ENCODE results near the gene ADA. TPM values are rescaled to one million over a fixed set of nuclear protein-coding genes. Genes with fewer than 3 reads are reported as not detected.

Gene ADA
- total RNA-seq, 1 donor from 2014 or later = 177 TPM

DNA sequence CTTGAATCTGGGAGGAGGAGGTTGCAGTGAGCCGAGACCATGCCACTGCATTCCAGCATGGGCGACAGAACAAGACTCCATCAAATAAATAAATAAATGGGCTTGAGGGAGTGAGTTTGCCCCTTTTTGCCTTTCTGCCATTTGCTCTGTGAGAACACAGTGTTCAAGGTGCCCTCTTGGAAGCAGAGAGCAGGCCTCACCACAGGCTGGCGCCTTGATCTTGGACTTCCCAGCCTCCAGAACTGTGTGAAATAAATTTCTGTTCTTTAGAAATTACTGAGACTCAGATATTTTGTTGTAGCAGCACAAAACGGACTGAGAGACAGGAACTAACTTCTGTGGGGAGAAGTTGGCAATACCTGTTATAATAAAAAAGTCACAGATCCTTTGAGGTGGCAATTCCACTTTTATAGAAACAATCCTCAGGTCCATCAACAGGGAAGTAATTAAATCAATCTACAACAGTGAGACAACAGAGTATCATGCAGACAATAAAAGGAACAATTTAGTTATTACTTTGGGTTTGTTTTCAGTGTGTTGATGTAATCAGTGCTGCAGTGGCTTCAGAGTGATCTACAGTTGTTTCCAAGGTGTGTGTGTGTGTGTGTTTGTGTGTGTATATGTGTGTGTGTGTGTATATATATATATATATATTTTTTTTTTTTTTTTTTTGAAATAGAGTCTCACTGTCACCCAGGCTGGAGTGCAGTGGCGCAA is 44.6 kb downstream of the ADA start:
- TF ChIP-seq, protein P1, sequence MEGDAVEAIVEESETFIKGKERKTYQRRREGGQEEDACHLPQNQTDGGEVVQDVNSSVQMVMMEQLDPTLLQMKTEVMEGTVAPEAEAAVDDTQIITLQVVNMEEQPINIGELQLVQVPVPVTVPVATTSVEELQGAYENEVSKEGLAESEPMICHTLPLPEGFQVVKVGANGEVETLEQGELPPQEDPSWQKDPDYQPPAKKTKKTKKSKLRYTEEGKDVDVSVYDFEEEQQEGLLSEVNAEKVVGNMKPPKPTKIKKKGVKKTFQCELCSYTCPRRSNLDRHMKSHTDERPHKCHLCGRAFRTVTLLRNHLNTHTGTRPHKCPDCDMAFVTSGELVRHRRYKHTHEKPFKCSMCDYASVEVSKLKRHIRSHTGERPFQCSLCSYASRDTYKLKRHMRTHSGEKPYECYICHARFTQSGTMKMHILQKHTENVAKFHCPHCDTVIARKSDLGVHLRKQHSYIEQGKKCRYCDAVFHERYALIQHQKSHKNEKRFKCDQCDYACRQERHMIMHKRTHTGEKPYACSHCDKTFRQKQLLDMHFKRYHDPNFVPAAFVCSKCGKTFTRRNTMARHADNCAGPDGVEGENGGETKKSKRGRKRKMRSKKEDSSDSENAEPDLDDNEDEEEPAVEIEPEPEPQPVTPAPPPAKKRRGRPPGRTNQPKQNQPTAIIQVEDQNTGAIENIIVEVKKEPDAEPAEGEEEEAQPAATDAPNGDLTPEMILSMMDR (IDR thresholded peaks at IDR 0.05) = no peak
- no peak for DNase-seq (ENCODE audit: extremely low spot score, unreplicated experiment)
- no peak overlapping the region for H3K27ac Mint-ChIP-seq (ENCODE audit: unreplicated experiment)
- H3K36me3 Mint-ChIP-seq (ENCODE audit: unreplicated experiment) = no peaks in the 10 kb centered on the region
- no peaks in the 10 kb centered on the region for H3K9me3 Mint-ChIP-seq (ENCODE audit: unreplicated experiment)
- H3K4me3 Mint-ChIP-seq (ENCODE audit: unreplicated experiment) = no peak overlapping the region
- H3K4me1 Mint-ChIP-seq (ENCODE audit: unreplicated experiment) = peaks cover 25% of the 10 kb centered on the region
- no peaks in the 10 kb centered on the region for H3K27me3 Mint-ChIP-seq (ENCODE audit: unreplicated experiment)

DNA sequence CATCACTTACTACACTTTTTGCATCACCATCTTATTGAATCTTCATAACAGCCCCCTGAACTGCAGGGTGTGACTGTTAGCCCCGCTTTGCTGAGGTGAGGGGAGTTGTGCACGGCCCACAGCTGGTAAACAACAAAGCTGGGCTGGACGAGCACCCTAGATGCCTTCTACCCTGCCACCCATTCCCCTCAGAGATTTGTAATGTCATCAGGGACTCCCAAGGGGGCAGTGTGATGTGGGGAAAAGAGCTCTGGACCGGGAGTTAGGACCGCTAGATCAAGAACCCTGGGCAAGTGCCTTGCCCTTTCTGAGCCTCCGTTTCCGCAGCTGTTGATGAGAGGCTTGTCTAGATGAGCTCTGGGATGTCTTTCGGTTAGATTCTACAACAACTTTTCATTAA is 48.2 kb downstream of the ADA start:
- Mint-ChIP-seq H3K4me3 (ENCODE audit: unreplicated experiment) (no peak overlapping the region), H3K27me3 (ENCODE audit: unreplicated experiment) (no peaks in the 10 kb centered on the region), H3K9me3 (ENCODE audit: unreplicated experiment) (no peaks in the 10 kb centered on the region), H3K27ac (ENCODE audit: unreplicated experiment) (no peak overlapping the region), H3K36me3 (ENCODE audit: unreplicated experiment) (no peaks in the 10 kb centered on the region), H3K4me1 (ENCODE audit: unreplicated experiment) (peaks cover 39% of the 10 kb centered on the region)
- TF ChIP-seq, protein P1 (IDR thresholded peaks at IDR 0.05) = no peak
- no peak for DNase-seq (ENCODE audit: extremely low spot score, unreplicated experiment)

DNA sequence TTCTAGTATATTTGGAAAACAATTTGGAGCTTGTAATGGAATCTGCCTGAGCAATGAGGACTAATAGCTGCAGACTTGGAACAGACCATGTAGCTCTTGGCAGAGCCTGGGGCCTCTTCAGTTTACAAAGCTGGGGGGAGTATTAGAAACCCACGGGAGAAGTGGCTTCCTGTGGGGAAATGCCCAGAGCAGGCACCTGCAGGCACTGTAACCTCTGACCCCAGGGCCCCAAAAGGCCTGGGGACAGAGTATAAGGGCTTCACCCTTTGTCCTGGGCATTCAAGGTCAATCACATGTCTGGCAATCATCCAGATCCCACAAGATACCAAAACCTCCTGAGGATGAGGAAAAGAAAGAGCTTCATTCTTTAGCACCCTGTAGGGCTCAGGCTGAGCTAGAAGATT is 49.7 kb downstream of the ADA start:
- H3K36me3 Mint-ChIP-seq (ENCODE audit: unreplicated experiment) = no peaks in the 10 kb centered on the region
- no peaks in the 10 kb centered on the region for H3K9me3 Mint-ChIP-seq (ENCODE audit: unreplicated experiment)
- DNase-seq (ENCODE audit: extremely low spot score, unreplicated experiment) = no peak
- TF ChIP-seq, protein P1 (IDR thresholded peaks at IDR 0.05) = no peak
- H3K27ac Mint-ChIP-seq (ENCODE audit: unreplicated experiment) = peak overlapping the region; percentile 81
- H3K4me3 Mint-ChIP-seq (ENCODE audit: unreplicated experiment) = no peak overlapping the region
- no peaks in the 10 kb centered on the region for H3K27me3 Mint-ChIP-seq (ENCODE audit: unreplicated experiment)
- peaks cover 45% of the 10 kb centered on the region for H3K4me1 Mint-ChIP-seq (ENCODE audit: unreplicated experiment)

DNA sequence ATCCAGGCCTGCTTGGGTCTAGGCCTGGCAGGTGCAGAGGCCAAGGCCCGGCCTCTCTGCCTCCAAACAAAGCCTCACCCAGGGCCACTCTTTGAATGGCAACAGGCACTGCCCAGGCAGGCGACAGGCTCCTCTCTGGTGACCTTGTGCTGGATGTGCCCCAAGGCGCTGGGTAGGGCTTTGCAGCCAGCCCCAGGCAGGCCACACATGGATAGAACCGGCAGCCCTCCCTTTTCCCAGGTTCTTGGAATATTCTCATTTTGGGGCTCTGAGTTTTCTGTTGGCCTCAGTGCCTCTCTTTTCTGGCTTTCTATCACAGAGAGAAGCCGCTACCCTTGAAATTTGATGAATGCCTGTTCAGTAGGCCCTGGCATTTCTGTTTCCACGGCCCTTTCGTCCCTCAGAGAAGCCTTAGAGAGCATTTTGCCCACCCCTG is 50.2 kb downstream of the ADA start:
- Mint-ChIP-seq H3K27me3 (ENCODE audit: unreplicated experiment) (no peaks in the 10 kb centered on the region), H3K27ac (ENCODE audit: unreplicated experiment) (peak overlapping the region; percentile 81), H3K4me1 (ENCODE audit: unreplicated experiment) (peaks cover 45% of the 10 kb centered on the region), H3K9me3 (ENCODE audit: unreplicated experiment) (no peaks in the 10 kb centered on the region), H3K36me3 (ENCODE audit: unreplicated experiment) (no peaks in the 10 kb centered on the region), H3K4me3 (ENCODE audit: unreplicated experiment) (no peak overlapping the region)
- TF ChIP-seq, protein P1 (IDR thresholded peaks at IDR 0.05) = no peak
- DNase-seq (ENCODE audit: extremely low spot score, unreplicated experiment) = no peak

DNA sequence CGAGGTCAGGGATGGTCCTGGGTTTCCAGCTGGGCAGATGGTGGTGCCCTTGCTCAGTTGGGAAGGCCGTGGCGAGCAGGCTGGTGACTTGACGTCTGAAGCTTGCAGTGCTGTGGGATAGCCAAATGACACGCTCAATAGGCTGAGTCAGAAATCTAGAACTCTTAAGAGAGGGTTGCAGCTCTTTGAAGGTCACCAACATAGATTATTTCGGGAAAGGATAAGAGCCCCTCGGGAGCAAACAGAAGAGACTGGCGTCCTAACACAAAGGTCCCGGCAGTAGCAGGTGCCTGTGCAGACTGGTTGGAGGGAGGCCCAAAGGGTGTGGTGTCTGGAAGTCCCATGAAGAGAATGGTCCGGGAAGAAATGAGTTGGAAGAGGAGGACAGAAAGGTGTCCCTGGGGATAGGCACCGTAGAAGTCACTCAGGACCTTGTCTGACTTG is 50.7 kb downstream of the ADA start:
- no peak for DNase-seq (ENCODE audit: extremely low spot score, unreplicated experiment)
- Mint-ChIP-seq H3K9me3 (ENCODE audit: unreplicated experiment) (no peaks in the 10 kb centered on the region), H3K4me3 (ENCODE audit: unreplicated experiment) (no peak overlapping the region), H3K27me3 (ENCODE audit: unreplicated experiment) (no peaks in the 10 kb centered on the region), H3K27ac (ENCODE audit: unreplicated experiment) (peak overlapping the region; percentile 81), H3K4me1 (ENCODE audit: unreplicated experiment) (peaks cover 45% of the 10 kb centered on the region), H3K36me3 (ENCODE audit: unreplicated experiment) (no peaks in the 10 kb centered on the region)
- TF ChIP-seq, protein P1 (IDR thresholded peaks at IDR 0.05) = no peak
